ENCODE data around the gene IL13RA1. TPM values are rescaled to one million over a fixed set of nuclear protein-coding genes. Genes with fewer than 3 reads are reported as not detected.
A peak's percentile ranks its signal among the peaks of the same experiment; 100 is the strongest.

Gene IL13RA1
- total RNA-seq = 10 to 100 TPM; 20.8 to 25.0 (median 22.9) TPM

GRCh38 chrX:118726887-118727685, at the start of gene IL13RA1:
TSS of gene IL13RA1 (plus strand) at chrX:118727606. CDS start at chrX:118727639, 33 bp downstream.
- TF ChIP-seq CTCF (IDR thresholded peaks at IDR 0.05 in 4 of 5, conservative IDR thresholded peaks at IDR 0.05 in 1 of 5) (no peak), POLR2A (IDR thresholded peaks at IDR 0.05) (peak; percentile 62 to 66)
- peak; percentile 46 to 81 for DNase-seq
- Histone ChIP-seq H3K36me3 (no peaks in the 10 kb centered on the region), H3K4me3 (peak within 1 kb of the TSS; percentile 55 to 69 (median 67)), H3K9me3 (no peaks in the 10 kb centered on the region), H3K4me1 (peaks cover 0 to 15% of the 10 kb centered on the region in 2 donors), H3K27me3 (no peaks in the 10 kb centered on the region), H3K27ac (peak within 1 kb of the TSS; percentile 84 to 95 (median 88))
- ATAC-seq = peak; percentile 83 to 85
- intact Hi-C loops (cut with DNase I; ENCODE audit: low total_unique reads) = loop anchor here (5.0 kb wide), 1 partner anchor 250 kb away; no protein-coding TSS in a partner anchor
- in situ Hi-C loops (cut with MboI; ENCODE audit: low sequenced_read_pairs in 4 of 4) = no loop called here

- no peaks in the 10 kb centered on the region for H3K9me3 ChIP-seq
- H3K27me3 ChIP-seq = no peaks in the 10 kb centered on the region
- no peaks in the 10 kb centered on the region for H3K4me1 ChIP-seq
- no peak overlapping the region for H3K27ac ChIP-seq
- intact Hi-C loops (cut with DNase I; ENCODE audit: low total_unique reads) (no loop called here), in situ Hi-C loops (cut with MboI; ENCODE audit: low sequenced_read_pairs in 4 of 4) (no loop called here)
- TF ChIP-seq CTCF (IDR thresholded peaks at IDR 0.05 in 4 of 5, conservative IDR thresholded peaks at IDR 0.05 in 1 of 5) (no peak), POLR2A (IDR thresholded peaks at IDR 0.05) (no peak)
- no peaks in the 10 kb centered on the region for H3K36me3 ChIP-seq
- no peak overlapping the region for H3K4me3 ChIP-seq
- DNase-seq = no peak
- ATAC-seq = no peak
Measured at GRCh38 chrX:118679290-118679689, 48.1 kb upstream of the IL13RA1 start.

DNA sequence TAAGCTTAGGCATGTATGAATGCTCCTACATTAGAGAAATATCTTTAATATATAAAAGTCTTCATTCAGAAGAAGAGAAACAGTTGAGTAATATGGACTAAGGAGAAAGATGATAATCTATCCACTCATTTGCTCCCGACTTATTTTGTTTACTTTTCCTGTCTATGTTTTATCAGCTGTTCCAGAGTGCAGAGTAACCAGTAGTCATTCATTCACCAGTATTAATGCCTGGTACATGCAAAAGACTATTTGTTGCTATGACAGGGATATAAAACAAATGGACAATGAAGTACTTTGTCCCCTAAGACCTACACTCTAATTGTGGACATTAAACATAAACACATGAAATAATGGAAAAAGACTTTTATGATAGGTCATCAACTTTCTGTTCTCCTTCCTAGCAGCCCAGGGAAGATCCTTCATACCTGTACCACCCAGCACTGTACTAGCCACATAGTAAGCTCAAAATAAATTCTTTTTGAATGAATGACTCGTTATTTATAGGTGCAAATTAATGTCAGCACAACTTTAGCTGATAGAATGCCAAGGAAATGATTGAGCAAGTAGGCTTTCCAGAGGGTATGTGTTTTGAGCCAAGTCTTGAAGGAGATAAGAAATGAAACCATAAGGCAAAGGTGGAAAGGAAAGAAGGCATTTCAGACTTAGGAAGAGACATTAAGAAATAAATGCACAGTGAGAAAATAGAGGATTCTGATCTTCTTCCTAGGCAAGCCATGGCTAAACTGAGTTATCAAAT, 45.0 kb upstream of the IL13RA1 start:
- no peaks in the 10 kb centered on the region for H3K9me3 ChIP-seq
- intact Hi-C loops (cut with DNase I; ENCODE audit: low total_unique reads) = no loop called here
- ATAC-seq (no peak), DNase-seq (no peak)
- H3K4me1 ChIP-seq = no peaks in the 10 kb centered on the region
- H3K27me3 ChIP-seq = no peaks in the 10 kb centered on the region
- no peak overlapping the region for H3K27ac ChIP-seq
- TF ChIP-seq CTCF (IDR thresholded peaks at IDR 0.05 in 4 of 5, conservative IDR thresholded peaks at IDR 0.05 in 1 of 5) (no peak), POLR2A (IDR thresholded peaks at IDR 0.05) (no peak)
- no peak overlapping the region for H3K4me3 ChIP-seq
- in situ Hi-C loops (cut with MboI; ENCODE audit: low sequenced_read_pairs in 4 of 4) = no loop called here
- no peaks in the 10 kb centered on the region for H3K36me3 ChIP-seq

DNA sequence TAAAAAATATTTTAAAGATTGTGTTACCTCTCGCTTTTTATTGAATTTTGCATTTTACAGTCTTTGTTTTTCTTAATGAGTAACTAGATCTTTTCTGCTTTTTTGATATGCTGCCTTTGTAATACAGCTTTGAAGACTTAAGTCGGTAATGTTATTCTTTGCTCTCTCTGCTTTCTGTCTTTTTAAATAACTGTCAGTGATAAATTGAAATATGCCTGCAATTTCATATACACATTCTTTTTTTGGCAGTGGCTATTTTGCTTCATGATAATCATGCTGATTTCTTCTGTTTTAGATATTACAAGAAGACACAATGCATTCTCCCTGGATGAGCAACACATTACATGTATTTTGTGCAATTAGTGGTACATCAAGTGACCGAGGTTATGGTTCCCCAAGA, 42.0 kb upstream of the IL13RA1 start:
- H3K27ac ChIP-seq = no peak overlapping the region
- no peaks in the 10 kb centered on the region for H3K27me3 ChIP-seq
- no peak for DNase-seq
- TF ChIP-seq POLR2A (IDR thresholded peaks at IDR 0.05) = no peak
- no peak for TF ChIP-seq CTCF (IDR thresholded peaks at IDR 0.05 in 4 of 5, conservative IDR thresholded peaks at IDR 0.05 in 1 of 5)
- intact Hi-C loops (cut with DNase I; ENCODE audit: low total_unique reads) = no loop called here
- H3K4me3 ChIP-seq = no peak overlapping the region
- in situ Hi-C loops (cut with MboI; ENCODE audit: low sequenced_read_pairs in 4 of 4) = no loop called here
- ATAC-seq = no peak
- H3K36me3 ChIP-seq = no peaks in the 10 kb centered on the region
- no peaks in the 10 kb centered on the region for H3K9me3 ChIP-seq
- H3K4me1 ChIP-seq = no peaks in the 10 kb centered on the region
